Panc1 (cell line): ENCODE measurements around the gene ERP29. TPM values are rescaled to one million over a fixed set of nuclear protein-coding genes. Genes with fewer than 3 reads are reported as not detected.

ENCODE experiments used
- ATAC-seq: fragments of 200-7000 bp; cut with Tn5 transposase; 2 replicates; pipeline ENCODE4 v1.9.1; 2020; ENCODE audit warnings: mild to moderate bottlenecking, moderate library complexity
- BruUV-seq: library from RNA; stranded (reverse); fragments of 400-500 nt; replicated peaks from 2 replicates; lab custom pipeline; 2021; lab: Mats Ljungman, UMichigan
- CTCF ChIA-PET: fragments of 300-600 bp; sonication (Branson Sonifier 250); formaldehyde crosslinking; loops from one replicate; lab custom pipeline; 2022; ENCODE audit warnings: antibody characterized with exemption; lab: Charles Lee
- POLR2A ChIA-PET: fragments of 300-600 bp; sonication (Branson Sonifier 250); formaldehyde crosslinking; loops from one replicate; lab custom pipeline; 2022; ENCODE audit warnings: antibody characterized with exemption; lab: Charles Lee
- DNase-seq: peaks from one replicate; pipeline ENCODE4 v3.0.0-alpha.2; 2010; ENCODE audit warnings: low read depth, low spot score
- H3K27ac ChIP-seq: 2 replicates; pipeline ENCODE4 v1.5.1; 2011; ENCODE audit warnings: mild to moderate bottlenecking, low read length, inconsistent platforms
- H3K27me3 ChIP-seq: fragments of 200-500 bp; sonication (Bioruptor generic); 2 replicates; pipeline ENCODE4 v1.6.0; 2014; ENCODE audit warnings: low read length, inconsistent platforms; ENCODE audit not compliant: control insufficient read depth, insufficient read depth
- H3K36me3 ChIP-seq: fragments of 200-500 bp; sonication (Bioruptor generic); 2 replicates; pipeline ENCODE4 v1.5.1; 2014; ENCODE audit warnings: inconsistent platforms, mild to moderate bottlenecking, low read length, moderate library complexity; ENCODE audit not compliant: control insufficient read depth, insufficient read depth
- H3K4me1 ChIP-seq: 2 replicates; pipeline ENCODE4 v1.5.1; 2011; ENCODE audit warnings: inconsistent platforms, mild to moderate bottlenecking, low read length, moderate library complexity; ENCODE audit not compliant: control insufficient read depth, insufficient read depth
- H3K4me3 ChIP-seq, 2 experiments: 2 replicates each; pipeline ENCODE4 v1.5.1; 2011 to 2012; ENCODE audit warnings: low read depth in 2 of 2, low read length in 2 of 2, mild to moderate bottlenecking in 2 of 2, inconsistent platforms in 1 of 2, moderate library complexity in 1 of 2
- H3K9me3 ChIP-seq: fragments of 200-500 bp; sonication (Bioruptor generic); 2 replicates; pipeline ENCODE4 v1.5.1; 2014; ENCODE audit warnings: low read depth, mild to moderate bottlenecking, inconsistent platforms, low read length, moderate library complexity; ENCODE audit not compliant: control insufficient read depth, insufficient read depth
- CTCF ChIP-seq: fragments of 450-650 bp; IDR thresholded peaks from 2 replicates; pipeline ENCODE4 v1.5.1; 2017; ENCODE audit warnings: mild to moderate bottlenecking
- POLR2AphosphoS5 ChIP-seq: IDR thresholded peaks from 2 replicates; pipeline ENCODE4 v1.6.1; 2012; ENCODE audit warnings: mild to moderate bottlenecking, low read depth, low read length, moderate library complexity
- REST ChIP-seq, 2 experiments: IDR thresholded peaks; 2 replicates each; pipeline ENCODE4 v1.6.1; 2011 to 2012; ENCODE audit warnings: low read depth in 2 of 2, control low read depth in 1 of 2, low read length in 1 of 2, mild to moderate bottlenecking in 1 of 2, moderate library complexity in 1 of 2; ENCODE audit not compliant: insufficient read depth in 1 of 2
- SIN3A ChIP-seq: IDR thresholded peaks from 2 replicates; pipeline ENCODE4 v1.6.1; 2012; ENCODE audit warnings: low read depth, mild to moderate bottlenecking, low read length, moderate library complexity, borderline replicate concordance; ENCODE audit not compliant: insufficient read depth
- TCF7L2 ChIP-seq: IDR thresholded peaks from 2 replicates; pipeline ENCODE4 v1.6.1; 2011; ENCODE audit warnings: mild to moderate bottlenecking, low read depth, low read length, inconsistent platforms
- in situ Hi-C: cut with HindIII; loops from 2 replicates; pipeline ENCODE4 v1.10.0; 2016; ENCODE audit warnings: low sequenced_read_pairs, low pct_unique_long_range_greater_than_20kb
- intact Hi-C: fragments of 100-400 bp; cut with micrococcal nuclease; formaldehyde crosslinking; loops from one replicate; pipeline ENCODE4 v1.10.0; 2022; ENCODE audit not compliant: unreplicated experiment
- total RNA-seq: library from RNA; stranded (reverse); gene quantifications from one replicate; pipeline ENCODE4 v1.2.1, GENCODE V29; 2021; ENCODE audit not compliant: unreplicated experiment

Gene ERP29
- total RNA-seq, 1 experiment from 2014 or later: 69.7 TPM

GRCh38 chr12:112061137-112061536 lies 47.9 kb downstream of the ERP29 start:
- H3K36me3 ChIP-seq: peaks cover 36% of the 10 kb centered on the region
- H3K27ac ChIP-seq: no peak overlapping the region
- in situ Hi-C loops (no loop called here), intact Hi-C loops (no loop called here)
- TF ChIP-seq TCF7L2 (no peak), POLR2AphosphoS5 (no peak), SIN3A (no peak), REST (IDR thresholded peaks at IDR 0.05; ENCODE audit: insufficient read depth in 1 of 2, low read depth in 2 of 2, low read length in 1 of 2) (no peak), CTCF (no peak)
- H3K4me3 ChIP-seq: no peak overlapping the region
- no TSS peak for BruUV-seq
- no peak for DNase-seq
- ATAC-seq: no peak
- H3K4me1 ChIP-seq: no peaks in the 10 kb centered on the region
- ChIA-PET CTCF (no interaction called here), POLR2A (no interaction called here)
- H3K27me3 ChIP-seq: no peaks in the 10 kb centered on the region
- no peaks in the 10 kb centered on the region for H3K9me3 ChIP-seq

- BruUV-seq: TSS peak; percentile 50
- Histone ChIP-seq H3K4me1 (no peaks in the 10 kb centered on the region), H3K4me3 (no peak overlapping the region), H3K27ac (no peak overlapping the region), H3K36me3 (peaks cover 38% of the 10 kb centered on the region), H3K9me3 (no peaks in the 10 kb centered on the region), H3K27me3 (no peaks in the 10 kb centered on the region)
- ChIA-PET CTCF (no interaction called here), POLR2A (no interaction called here)
- in situ Hi-C loops: no loop called here
- DNase-seq (no peak), ATAC-seq (no peak)
- TF ChIP-seq TCF7L2 (no peak), CTCF (no peak), SIN3A (no peak), REST (IDR thresholded peaks at IDR 0.05; ENCODE audit: insufficient read depth in 1 of 2, low read depth in 2 of 2, low read length in 1 of 2) (no peak), POLR2AphosphoS5 (no peak)
- intact Hi-C loops: no loop called here
These were observed 50.0 kb downstream of the ERP29 start for GRCh38 chr12:112063273-112063672.
